Neutrophil (primary cell): ENCODE data around the gene TEC.

ENCODE experiments used
- H3K27ac ChIP-seq: fragments of 200-600 bp; sonication (generic); 2 replicates; pipeline ENCODE4 v1.5.1; 2016; ENCODE audit warnings: mild to moderate bottlenecking, moderate library complexity
- H3K27me3 ChIP-seq: fragments of 200-600 bp; sonication (generic); 2 replicates; pipeline ENCODE4 v1.6.0; 2016; ENCODE audit warnings: mild to moderate bottlenecking
- H3K36me3 ChIP-seq: fragments of 200-600 bp; sonication (generic); 2 replicates; pipeline ENCODE4 v1.5.1; 2017
- H3K4me1 ChIP-seq, 2 experiments: fragments of 200-600 bp in 1 of 2; sonication (generic) in 1 of 2; 1 replicate in 1 of 2; 2 replicates in 1 of 2; pipeline versions ENCODE4 v1.5.1 to v1.6.1; 2013 to 2016; ENCODE audit warnings: low read depth in 1 of 2, low read length in 1 of 2, mild to moderate bottlenecking in 1 of 2, moderate library complexity in 1 of 2; ENCODE audit not compliant: control insufficient read depth in 1 of 2, insufficient read depth in 1 of 2
- H3K4me3 ChIP-seq, 2 experiments: fragments of 200-600 bp in 1 of 2; sonication (generic) in 1 of 2; 1 replicate in 1 of 2; 2 replicates in 1 of 2; pipeline ENCODE4 v1.5.1; 2013 to 2016; ENCODE audit warnings: low read depth in 1 of 2, low read length in 1 of 2, mild to moderate bottlenecking in 1 of 2, moderate library complexity in 1 of 2
- H3K9me3 ChIP-seq: fragments of 200-600 bp; sonication (generic); 2 replicates; pipeline ENCODE4 v1.5.1; 2016
- CTCF ChIP-seq: fragments of 200-600 bp; sonication (generic); IDR thresholded peaks from 2 replicates; pipeline ENCODE4 v1.5.1; 2016; ENCODE audit warnings: antibody characterized with exemption

The TEC gene

GRCh38 chr4:48127231-48127630, 142.4 kb downstream of the TEC start:
- Histone ChIP-seq H3K27ac (no peak overlapping the region), H3K4me1 (peaks cover 8 to 9% of the 10 kb centered on the region in 2 experiments), H3K4me3 (no peak overlapping the region)

GRCh38 chr4:48126621-48127020, 143.0 kb downstream of the TEC start:
- no peak overlapping the region for H3K4me3 ChIP-seq
- H3K27me3 ChIP-seq = no peaks in the 10 kb centered on the region
- H3K27ac ChIP-seq = no peak overlapping the region
- H3K36me3 ChIP-seq = no peaks in the 10 kb centered on the region
- H3K9me3 ChIP-seq = no peaks in the 10 kb centered on the region
- TF ChIP-seq CTCF = no peak
- H3K4me1 ChIP-seq = peaks cover 8 to 9% of the 10 kb centered on the region in 2 experiments

More at GRCh38 chr4:48127231-48127630, 142.4 kb downstream of the TEC start:
- no peaks in the 10 kb centered on the region for H3K9me3 ChIP-seq
- no peaks in the 10 kb centered on the region for H3K36me3 ChIP-seq
- H3K27me3 ChIP-seq = no peaks in the 10 kb centered on the region
- TF ChIP-seq CTCF = no peak

- H3K36me3 ChIP-seq = no peaks in the 10 kb centered on the region
- no peaks in the 10 kb centered on the region for H3K9me3 ChIP-seq
- TF ChIP-seq CTCF = no peak
- H3K4me3 ChIP-seq = no peak overlapping the region
- H3K27ac ChIP-seq = no peak overlapping the region
- H3K27me3 ChIP-seq = no peaks in the 10 kb centered on the region
- peaks cover 8 to 9% of the 10 kb centered on the region in 2 experiments for H3K4me1 ChIP-seq
These were observed 144.8 kb downstream of the TEC start for GRCh38 chr4:48124870-48125269.

GRCh38 chr4:48122756-48123155, 146.9 kb downstream of the TEC start:
- no peak overlapping the region for H3K4me3 ChIP-seq
- H3K27me3 ChIP-seq = no peaks in the 10 kb centered on the region
- H3K9me3 ChIP-seq = no peaks in the 10 kb centered on the region
- no peaks in the 10 kb centered on the region for H3K36me3 ChIP-seq
- TF ChIP-seq CTCF = no peak
- no peak overlapping the region for H3K27ac ChIP-seq
- H3K4me1 ChIP-seq = peaks cover 3% of the 10 kb centered on the region in 2 experiments

GRCh38 chr4:48121180-48121579, 148.5 kb downstream of the TEC start:
- no peaks in the 10 kb centered on the region for H3K27me3 ChIP-seq
- TF ChIP-seq CTCF = no peak
- no peaks in the 10 kb centered on the region for H3K36me3 ChIP-seq
- H3K4me3 ChIP-seq = no peak overlapping the region
- no peaks in the 10 kb centered on the region for H3K9me3 ChIP-seq
- no peaks in the 10 kb centered on the region for H3K4me1 ChIP-seq
- H3K27ac ChIP-seq = no peak overlapping the region

- no peak overlapping the region for H3K27ac ChIP-seq
- H3K4me3 ChIP-seq = no peak overlapping the region
- H3K4me1 ChIP-seq = no peaks in the 10 kb centered on the region
- TF ChIP-seq CTCF = no peak
- no peaks in the 10 kb centered on the region for H3K36me3 ChIP-seq
- no peaks in the 10 kb centered on the region for H3K9me3 ChIP-seq
- no peaks in the 10 kb centered on the region for H3K27me3 ChIP-seq
These were observed 149.5 kb downstream of the TEC start for GRCh38 chr4:48120132-48120531.
